Inflammatory macrophage (primary cell): Measurements from ENCODE around the gene ZBTB5.
"Not testable (repeated sequence)": the region's sequence is repeated elsewhere in the genome, so short reads cannot be mapped to it uniquely, and the experiment has no call there.

Experiments used
- DNase-seq, 2 donors: peaks; one replicate each; pipeline ENCODE4 v3.0.0-alpha.2; 2020 to 2022
- total RNA-seq, 18 experiments: gene quantifications; one replicate each; lab custom pipeline; 2026; ENCODE audit warnings: mixed read lengths in 6 of 18, inconsistent platforms in 2 of 18; lab: John Stamatoyannopoulos, UW

The ZBTB5 gene, protein sequence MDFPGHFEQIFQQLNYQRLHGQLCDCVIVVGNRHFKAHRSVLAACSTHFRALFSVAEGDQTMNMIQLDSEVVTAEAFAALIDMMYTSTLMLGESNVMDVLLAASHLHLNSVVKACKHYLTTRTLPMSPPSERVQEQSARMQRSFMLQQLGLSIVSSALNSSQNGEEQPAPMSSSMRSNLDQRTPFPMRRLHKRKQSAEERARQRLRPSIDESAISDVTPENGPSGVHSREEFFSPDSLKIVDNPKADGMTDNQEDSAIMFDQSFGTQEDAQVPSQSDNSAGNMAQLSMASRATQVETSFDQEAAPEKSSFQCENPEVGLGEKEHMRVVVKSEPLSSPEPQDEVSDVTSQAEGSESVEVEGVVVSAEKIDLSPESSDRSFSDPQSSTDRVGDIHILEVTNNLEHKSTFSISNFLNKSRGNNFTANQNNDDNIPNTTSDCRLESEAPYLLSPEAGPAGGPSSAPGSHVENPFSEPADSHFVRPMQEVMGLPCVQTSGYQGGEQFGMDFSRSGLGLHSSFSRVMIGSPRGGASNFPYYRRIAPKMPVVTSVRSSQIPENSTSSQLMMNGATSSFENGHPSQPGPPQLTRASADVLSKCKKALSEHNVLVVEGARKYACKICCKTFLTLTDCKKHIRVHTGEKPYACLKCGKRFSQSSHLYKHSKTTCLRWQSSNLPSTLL
- 3.3 to 13.9 (median 8.3) reads per million in 18 experiments for total RNA-seq

DNA sequence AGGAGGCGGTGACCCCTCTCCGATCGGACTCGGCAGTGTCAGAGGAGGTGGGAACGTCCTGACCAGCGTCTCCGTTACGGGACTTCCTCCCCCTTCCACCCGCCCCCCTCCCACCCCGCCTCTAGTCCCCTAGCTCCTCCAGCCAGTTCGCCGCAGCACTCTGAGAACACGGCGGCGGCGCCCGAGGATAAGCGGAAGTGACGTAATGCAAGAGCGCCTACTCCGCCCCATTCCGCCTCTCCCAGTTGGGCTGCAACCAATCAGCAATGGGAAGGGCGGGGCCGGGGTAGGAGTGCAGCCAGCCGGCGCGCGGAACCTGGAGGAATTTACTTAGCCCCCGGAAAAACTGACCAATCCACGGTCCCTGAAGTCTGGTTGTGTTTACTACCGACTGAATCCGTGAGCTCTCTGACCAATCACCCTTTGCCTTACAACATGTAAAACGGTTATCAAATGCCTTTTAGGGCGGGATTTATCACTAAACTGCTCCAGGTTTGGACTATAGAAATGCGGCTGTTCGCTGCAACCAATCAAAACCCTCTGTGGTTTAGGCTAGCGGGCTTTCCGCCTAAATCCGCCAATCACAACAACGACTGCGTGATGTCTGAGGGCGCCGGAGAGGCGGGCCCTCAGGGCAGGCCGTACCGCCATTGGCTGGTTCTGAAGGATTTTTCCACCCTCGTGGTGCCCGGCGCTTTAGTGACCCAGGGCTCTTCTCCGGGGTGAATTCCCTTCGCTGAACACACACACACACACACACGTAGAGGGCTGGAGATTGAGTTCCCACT, at the start of gene ZBTB5:
Gene ZBTB5, minus strand, starts transcription at position 202 of the 788 bp plus-strand sequence. CDS start 22,899 bp downstream, outside the sequence.
- peak; percentile 100 for DNase-seq

DNA sequence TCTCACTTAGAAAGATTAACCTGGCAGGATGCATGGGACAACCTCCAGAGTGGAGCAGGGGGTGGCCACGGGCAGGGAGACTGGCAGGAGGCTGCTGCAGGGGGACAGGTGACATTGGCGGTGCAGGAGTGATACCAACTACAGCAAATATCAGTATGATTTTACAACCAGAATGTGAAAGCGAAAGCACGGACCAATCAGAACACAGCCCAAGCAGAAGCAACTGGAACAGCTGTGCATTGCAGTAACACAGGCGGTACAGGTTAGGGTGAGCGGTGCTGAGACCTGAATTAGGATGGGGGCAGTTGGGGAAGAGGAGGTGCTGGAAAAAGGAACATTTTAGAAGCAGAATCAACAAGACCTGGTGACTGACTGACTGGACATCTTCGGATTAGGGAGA, 49.7 kb upstream of the ZBTB5 start:
- no peak for DNase-seq

DNA sequence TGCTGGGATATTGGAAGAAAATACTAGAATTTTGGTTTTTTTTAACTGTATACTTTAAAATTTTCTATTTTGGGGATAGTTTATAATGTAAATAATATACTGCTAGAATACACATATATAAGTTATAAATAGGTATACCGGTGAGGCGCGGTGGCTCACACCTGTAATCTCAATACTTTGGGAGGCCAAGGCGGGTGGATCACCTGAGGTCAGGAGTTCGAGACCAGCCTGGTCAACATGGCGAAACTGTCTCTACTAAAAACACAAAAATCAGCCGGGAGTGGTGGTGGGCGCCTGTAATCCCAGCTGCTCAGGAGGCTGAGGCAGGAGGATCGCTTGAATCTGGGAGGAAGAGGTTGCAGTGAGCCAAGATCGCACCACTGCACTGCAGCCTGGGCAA, 49.2 kb upstream of the ZBTB5 start:
- DNase-seq: not testable (repeated sequence)

GRCh38 chr9:37512437-37512836, 47.2 kb upstream of the ZBTB5 start:
- no peak for DNase-seq

DNA sequence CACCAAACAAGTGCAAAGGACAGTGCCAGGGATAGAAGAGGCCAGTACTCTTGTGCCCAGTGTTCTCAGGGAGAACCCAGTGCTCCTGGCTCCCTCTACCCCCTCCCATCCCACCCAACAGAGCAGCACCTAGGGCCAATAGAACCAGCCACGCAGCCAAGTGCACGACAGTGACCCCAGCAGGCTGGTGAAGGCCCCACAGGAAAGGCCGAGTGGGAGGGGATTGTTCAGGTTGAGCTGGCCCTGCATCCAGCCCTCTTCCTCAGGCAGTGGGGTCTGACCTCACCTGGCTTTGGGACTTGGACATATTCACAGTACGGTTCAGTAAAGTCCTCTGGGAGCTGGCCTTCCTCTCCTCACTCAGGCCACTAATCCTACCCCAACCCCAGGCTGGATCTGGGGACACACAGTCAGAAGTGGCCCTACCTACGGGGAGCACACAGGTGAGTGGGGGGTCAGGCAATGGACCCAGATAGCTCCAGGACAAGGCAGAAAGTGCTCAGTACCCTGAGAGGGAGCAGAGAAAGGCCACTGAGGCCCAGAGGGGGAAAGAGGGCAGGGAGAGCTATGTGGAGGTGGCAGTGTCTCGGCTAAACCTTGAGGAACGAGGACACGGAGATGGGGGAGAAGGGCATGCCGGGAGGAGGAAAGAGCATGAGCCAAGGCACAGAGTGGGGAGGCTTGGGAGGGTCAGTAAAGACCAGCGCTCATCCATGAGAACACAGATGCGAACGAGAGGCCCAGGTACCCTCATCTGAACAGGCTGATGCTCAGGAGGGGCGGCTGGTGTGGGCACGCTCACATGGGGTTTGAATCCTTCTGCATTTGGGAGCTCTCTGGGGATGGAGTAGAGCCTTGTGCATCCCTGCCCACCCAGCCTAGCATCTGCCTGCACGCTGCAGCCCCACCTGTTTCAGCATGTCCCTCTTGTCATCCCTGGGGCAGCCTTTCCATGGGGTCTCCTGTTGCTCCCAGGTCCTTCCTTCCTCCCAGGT, 46.1 kb upstream of the ZBTB5 start:
- no peak for DNase-seq

- not testable (repeated sequence) for DNase-seq
Observed at GRCh38 chr9:37510053-37510452, 44.8 kb upstream of the ZBTB5 start.

GRCh38 chr9:37509536-37509935, 44.3 kb upstream of the ZBTB5 start:
- DNase-seq: no peak

DNA sequence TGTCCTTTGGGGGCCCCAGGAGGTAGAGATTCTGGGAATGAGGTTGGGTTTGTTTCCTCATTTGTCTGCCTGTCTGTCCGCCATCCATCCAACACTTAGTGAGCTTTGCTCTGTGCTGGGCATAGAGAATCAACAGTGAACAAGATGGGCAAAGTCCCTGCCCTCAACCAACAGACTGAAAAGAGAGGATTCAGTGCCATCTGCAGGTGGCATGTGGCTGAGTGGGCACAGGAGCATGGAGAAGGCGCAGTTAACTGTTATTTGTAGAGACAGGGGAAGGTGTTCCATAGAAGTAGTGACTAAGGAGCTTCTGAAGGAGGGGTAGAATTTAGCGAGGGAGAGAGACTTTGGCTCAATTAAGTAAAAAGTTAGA, 43.6 kb upstream of the ZBTB5 start:
- DNase-seq: no peak

GRCh38 chr9:37508135-37508833, 43.0 kb upstream of the ZBTB5 start:
- DNase-seq: peak; percentile 4 to 11

DNA sequence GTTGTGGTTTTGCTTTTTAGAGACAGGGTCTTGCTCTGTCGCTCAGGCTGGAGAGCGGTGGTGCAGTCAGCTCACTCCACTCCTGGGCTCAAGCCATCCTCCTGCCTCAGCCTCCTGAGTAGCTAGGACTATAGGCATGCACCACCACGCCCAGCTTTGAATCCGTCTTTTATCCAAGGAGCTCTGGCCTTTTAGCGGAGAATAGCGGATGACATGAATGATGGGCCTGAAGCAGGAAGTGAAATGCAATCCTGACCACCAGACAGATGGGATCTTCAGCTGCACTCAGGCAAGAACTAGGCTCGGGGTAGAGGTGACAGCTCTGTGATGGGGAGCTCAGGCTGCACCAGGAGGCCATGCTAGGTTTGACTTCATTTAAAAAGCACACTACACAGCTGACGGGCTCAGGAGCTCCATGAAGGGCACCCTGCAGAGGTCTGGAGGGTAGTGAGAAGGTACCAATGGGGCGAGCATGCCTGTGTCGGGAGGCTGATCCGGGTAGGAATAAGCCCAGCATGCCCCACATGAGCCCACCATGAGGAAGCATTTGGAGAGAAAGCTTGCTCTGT, 42.4 kb upstream of the ZBTB5 start:
- DNase-seq: no peak

DNA sequence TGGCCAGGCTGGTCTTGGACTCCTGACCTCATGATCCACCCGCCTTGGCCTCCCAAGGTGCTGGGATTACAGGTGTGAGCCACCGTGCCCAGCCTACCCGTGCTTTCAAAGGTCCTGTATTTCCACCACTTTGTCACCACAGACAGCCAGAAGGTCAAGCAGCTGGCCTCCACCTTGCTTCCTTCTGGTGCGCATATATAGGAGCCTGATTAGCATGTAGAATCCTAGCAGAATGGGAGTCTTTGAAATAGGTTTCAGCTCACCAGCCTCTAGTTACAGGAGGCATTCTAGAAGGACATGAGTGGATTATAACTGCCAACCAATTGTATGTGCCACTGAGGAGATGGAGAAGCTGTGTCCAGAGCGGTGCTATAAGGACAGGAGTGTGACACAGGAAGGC, 39.4 kb upstream of the ZBTB5 start:
- no peak for DNase-seq

DNA sequence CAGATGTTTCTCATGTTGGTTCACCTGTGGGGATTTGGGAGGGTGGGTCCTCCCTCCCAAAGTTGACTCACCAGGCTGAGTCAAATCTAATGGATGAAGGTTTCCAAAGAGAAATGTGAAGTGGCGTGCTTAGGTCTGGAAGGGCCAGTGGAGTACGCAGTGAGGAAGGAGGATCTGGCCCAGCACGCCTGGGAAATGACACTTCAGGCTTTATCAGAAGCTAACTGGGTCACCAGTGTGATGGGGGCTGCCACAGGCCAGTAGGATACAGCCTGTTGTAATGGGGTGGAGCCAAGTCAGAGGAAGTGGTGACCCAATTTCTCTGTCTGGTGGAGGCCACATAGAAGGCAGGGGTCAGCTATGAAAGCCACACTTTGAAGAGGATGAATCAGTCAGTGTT, 38.5 kb upstream of the ZBTB5 start:
- no peak for DNase-seq

DNA sequence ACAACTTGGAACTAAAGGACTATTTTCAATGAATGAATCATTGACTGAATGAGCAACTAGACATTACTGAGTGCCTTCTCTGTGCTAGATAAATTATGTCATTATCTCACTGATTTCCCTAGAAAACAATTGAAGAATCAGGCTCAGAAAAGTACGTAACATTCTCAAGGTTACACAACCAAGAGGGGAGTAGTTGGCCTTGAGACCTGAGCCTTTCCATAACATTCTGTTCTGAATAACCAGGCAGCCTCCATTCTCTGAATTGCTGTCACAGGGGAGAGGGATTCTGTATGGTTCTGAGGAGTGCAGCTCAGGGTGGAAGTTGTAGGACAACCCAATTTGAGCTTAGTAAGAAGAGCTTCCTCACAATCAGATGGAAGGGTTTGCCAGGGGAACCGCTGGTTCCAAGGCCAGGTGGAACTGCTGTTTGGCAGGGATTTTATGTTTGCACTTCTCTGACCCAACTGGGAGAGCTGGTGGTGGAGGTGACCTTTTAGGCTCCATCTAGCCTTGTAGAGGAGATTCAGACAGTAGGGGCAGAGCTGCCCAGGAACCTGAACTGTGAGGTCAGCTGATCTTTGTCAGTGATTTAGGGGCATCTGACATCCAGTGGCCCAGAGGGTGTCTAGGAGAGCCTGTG, 36.8 kb upstream of the ZBTB5 start:
- DNase-seq: no peak

DNA sequence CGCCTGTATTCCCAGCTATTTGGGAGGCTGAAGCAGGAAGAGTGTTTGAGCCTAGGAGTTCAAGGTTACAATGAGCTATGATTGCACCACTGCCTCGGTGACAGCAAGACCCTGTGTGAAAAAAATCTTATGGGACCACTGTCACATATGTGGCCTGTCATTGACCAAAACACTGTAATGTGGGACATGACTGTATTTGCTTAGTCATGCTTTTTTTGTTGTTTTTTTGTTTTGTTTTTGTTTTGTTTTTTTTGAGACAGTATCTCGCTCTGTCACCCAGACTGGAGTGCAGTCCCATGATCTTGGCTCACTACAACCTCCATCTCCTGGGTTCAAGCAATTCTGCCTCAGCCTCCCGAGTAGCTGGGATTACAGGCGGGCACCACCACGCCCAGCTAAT, 34.0 kb upstream of the ZBTB5 start:
- no peak for DNase-seq

- no peak for DNase-seq
Observed at GRCh38 chr9:37498457-37498856, 33.2 kb upstream of the ZBTB5 start.

DNA sequence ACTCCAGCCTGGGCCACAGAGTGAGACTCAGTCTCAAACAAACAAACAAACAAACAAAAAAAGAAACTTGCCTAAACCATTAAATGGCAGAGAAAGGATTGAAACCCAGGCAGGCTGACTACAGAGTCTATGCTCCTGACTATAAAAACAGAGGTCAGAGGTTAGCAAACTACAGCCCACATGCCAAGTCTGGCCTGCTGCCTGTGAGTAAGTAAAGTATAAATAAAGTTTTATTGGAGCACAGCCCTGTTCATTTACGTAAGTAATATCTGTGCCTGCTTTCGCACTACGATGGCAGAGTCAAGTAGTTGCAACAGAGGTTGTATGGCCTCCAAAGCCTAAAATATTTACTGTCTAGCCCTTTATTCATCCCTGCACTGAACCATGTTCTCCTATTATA, 32.1 kb upstream of the ZBTB5 start:
- no peak for DNase-seq

- DNase-seq: no peak
Observed at GRCh38 chr9:37496020-37496419, 30.8 kb upstream of the ZBTB5 start.

DNA sequence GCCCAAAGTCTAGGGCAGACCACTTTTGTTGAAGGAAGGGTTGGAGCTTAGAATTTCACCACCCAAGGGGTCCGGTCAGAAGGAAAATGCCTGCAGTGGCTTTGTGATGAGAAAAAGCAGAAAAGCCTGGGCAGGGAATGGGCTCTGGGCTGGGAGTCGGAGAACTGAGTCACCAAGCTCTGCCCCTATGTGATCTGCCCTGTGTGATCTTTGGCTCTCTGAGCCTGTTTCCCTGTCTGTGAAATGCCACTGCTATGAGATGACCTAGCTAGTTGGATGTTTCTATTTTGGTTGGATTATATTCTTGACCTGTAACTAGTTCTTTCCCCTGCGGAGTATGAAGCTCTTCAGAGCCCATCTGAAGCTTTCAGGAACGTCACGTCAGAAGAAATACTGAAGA, 30.3 kb upstream of the ZBTB5 start:
- DNase-seq: no peak

- no peak for DNase-seq
Observed at GRCh38 chr9:37491939-37492338, 26.7 kb upstream of the ZBTB5 start.
